ENCODE measurements around the gene S1PR1. TPM values are rescaled to one million over a fixed set of nuclear protein-coding genes. Genes with fewer than 3 reads are reported as not detected.

The S1PR1 gene
- total RNA-seq, 1 experiment from 2014 or later = 0.03 TPM

DNA sequence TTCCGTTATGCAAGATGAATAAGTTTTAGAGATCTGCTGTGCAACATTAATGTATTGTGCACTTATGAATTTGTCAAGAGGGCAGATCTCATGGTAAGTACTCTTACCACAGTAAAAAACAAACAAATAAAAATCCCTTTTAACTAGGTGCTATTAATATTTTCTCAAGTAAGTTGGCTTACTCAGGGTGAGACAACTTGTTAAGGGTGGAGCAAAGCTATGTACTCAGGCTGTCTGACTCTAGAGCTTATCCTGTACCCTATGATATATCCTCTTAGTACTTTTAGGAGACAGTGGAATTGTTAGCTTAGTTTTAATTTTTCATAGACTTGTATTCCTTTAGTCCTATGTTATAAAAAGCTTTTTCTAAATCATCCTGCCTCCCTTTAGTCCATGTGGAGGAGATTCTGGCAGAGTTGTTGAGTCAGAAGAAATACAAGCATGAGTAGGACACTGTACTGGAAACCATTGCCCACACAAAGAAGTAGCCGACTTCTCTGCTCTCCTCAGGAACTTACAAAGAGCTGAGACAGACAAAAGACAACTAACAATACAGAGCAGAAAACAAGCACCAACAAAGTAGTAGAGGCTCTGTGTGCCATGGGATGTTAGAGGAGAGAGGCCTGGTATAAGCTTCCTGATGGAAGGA, 49.2 kb downstream of the S1PR1 start:
- DNase-seq (ENCODE audit: low read depth, low spot score) = no peak
- in situ Hi-C loops (cut with HindIII; ENCODE audit: low pct_unique_long_range_greater_than_20kb, low sequenced_read_pairs) = no loop called here

GRCh38 chr1:101288491-101288944, 51.7 kb downstream of the S1PR1 start:
- DNase-seq (ENCODE audit: low read depth, low spot score) = peak; percentile 80
- in situ Hi-C loops (cut with HindIII; ENCODE audit: low pct_unique_long_range_greater_than_20kb, low sequenced_read_pairs) = no loop called here

GRCh38 chr1:101290119-101290921, 53.5 kb downstream of the S1PR1 start:
- in situ Hi-C loops (cut with HindIII; ENCODE audit: low pct_unique_long_range_greater_than_20kb, low sequenced_read_pairs) = no loop called here
- no peak for DNase-seq (ENCODE audit: low read depth, low spot score)

Other genes starting within 250 kb of the S1PR1 start
- gene DPH5, start 211.2 kb upstream of the S1PR1 start, total RNA-seq (2014; rRNA removed; shearing (Covaris generic)) = 46.8 and 48.3 TPM in 2 replicates

Data from SK-MEL-5 (cell line).